Astrocyte (in vitro differentiated cells and primary cell): ENCODE results near the gene PIM3. TPM values are rescaled to one million over a fixed set of nuclear protein-coding genes. Genes with fewer than 3 reads are reported as not detected.

Source experiments
- DNase-seq: peaks from one replicate; pipeline ENCODE4 v3.0.0-alpha.2; 2010; ENCODE audit warnings: low read depth
- FAIRE-seq: peaks from 2 replicates; lab custom pipeline; 2011; peaks lifted over from hg19 to GRCh38; lab: Jason Lieb, UNC
- H2AFZ ChIP-seq: 2 replicates; pipeline ENCODE4 v1.6.0; 2012; ENCODE audit warnings: low read depth, low read length, inconsistent platforms
- H3K27ac ChIP-seq: 2 replicates; pipeline ENCODE4 v1.5.1; 2011; ENCODE audit warnings: low read depth, low read length, inconsistent platforms
- H3K27me3 ChIP-seq: 2 replicates; pipeline ENCODE4 v1.6.0; 2011; ENCODE audit warnings: low read length, inconsistent platforms; ENCODE audit not compliant: insufficient read depth
- H3K36me3 ChIP-seq: 2 replicates; pipeline ENCODE4 v1.5.1; 2011; ENCODE audit warnings: low read length, inconsistent platforms; ENCODE audit not compliant: insufficient read depth
- H3K4me1 ChIP-seq: 2 replicates; pipeline ENCODE4 v1.5.1; 2011; ENCODE audit warnings: low read length, inconsistent platforms; ENCODE audit not compliant: insufficient read depth
- H3K4me2 ChIP-seq: 2 replicates; pipeline ENCODE4 v1.6.0; 2012; ENCODE audit warnings: low read length, inconsistent platforms
- H3K4me3 ChIP-seq: 2 replicates; pipeline ENCODE4 v1.5.1; 2011; ENCODE audit warnings: low read depth, mild to moderate bottlenecking, low read length, inconsistent platforms; ENCODE audit not compliant: insufficient read depth
- H3K79me2 ChIP-seq: 2 replicates; pipeline ENCODE4 v1.6.0; 2012; ENCODE audit warnings: mild to moderate bottlenecking, low read length, inconsistent platforms; ENCODE audit not compliant: insufficient read depth
- H3K9ac ChIP-seq: 2 replicates; pipeline ENCODE4 v1.6.0; 2012; ENCODE audit warnings: mild to moderate bottlenecking, low read length, inconsistent platforms
- H3K9me3 ChIP-seq: 2 replicates; pipeline ENCODE4 v1.5.1; 2012; ENCODE audit warnings: low read depth, mild to moderate bottlenecking, low read length, inconsistent platforms; ENCODE audit not compliant: insufficient read depth
- H4K20me1 ChIP-seq: 2 replicates; pipeline ENCODE4 v1.6.0; 2012; ENCODE audit warnings: low read length, inconsistent platforms; ENCODE audit not compliant: insufficient read depth
- H3K27ac Mint-ChIP-seq: one replicate; pipeline ENCODE4 v1.8.0; 2021; ENCODE audit warnings: mild to moderate bottlenecking, mixed read lengths; ENCODE audit not compliant: unreplicated experiment
- H3K27me3 Mint-ChIP-seq: one replicate; pipeline ENCODE4 v1.8.0; 2021; ENCODE audit warnings: low read depth, mixed read lengths; ENCODE audit not compliant: unreplicated experiment
- H3K36me3 Mint-ChIP-seq: one replicate; pipeline ENCODE4 v1.8.0; 2021; ENCODE audit warnings: low read depth, mixed read lengths; ENCODE audit not compliant: unreplicated experiment
- H3K4me1 Mint-ChIP-seq: one replicate; pipeline ENCODE4 v1.8.0; 2021; ENCODE audit warnings: low read depth, mixed read lengths; ENCODE audit not compliant: unreplicated experiment
- H3K4me3 Mint-ChIP-seq: one replicate; pipeline ENCODE4 v1.8.0; 2021; ENCODE audit warnings: mild to moderate bottlenecking, moderate library complexity, mixed read lengths; ENCODE audit not compliant: unreplicated experiment
- H3K9me3 Mint-ChIP-seq: one replicate; pipeline ENCODE4 v1.8.0; 2021; ENCODE audit warnings: mild to moderate bottlenecking, mixed read lengths; ENCODE audit not compliant: unreplicated experiment
- EZH2 ChIP-seq: IDR thresholded peaks from 2 replicates; pipeline ENCODE4 v1.6.1; 2012; ENCODE audit warnings: mild to moderate bottlenecking, low read length, inconsistent platforms; ENCODE audit not compliant: insufficient read depth
- total RNA-seq: library from RNA; stranded (reverse); gene quantifications from 2 replicates; pipeline ENCODE4 v1.2.1, GENCODE V29; 2021
- TF ChIP-seq, protein P1 (sequence below): IDR thresholded peaks from 2 replicates; pipeline ENCODE4 v1.5.1; 2011; ENCODE audit warnings: low read depth, mild to moderate bottlenecking, inconsistent platforms, low read length, moderate library complexity; ENCODE audit not compliant: insufficient read depth

The PIM3 gene
- total RNA-seq, 1 donor from 2014 or later = 15.5 TPM

DNA sequence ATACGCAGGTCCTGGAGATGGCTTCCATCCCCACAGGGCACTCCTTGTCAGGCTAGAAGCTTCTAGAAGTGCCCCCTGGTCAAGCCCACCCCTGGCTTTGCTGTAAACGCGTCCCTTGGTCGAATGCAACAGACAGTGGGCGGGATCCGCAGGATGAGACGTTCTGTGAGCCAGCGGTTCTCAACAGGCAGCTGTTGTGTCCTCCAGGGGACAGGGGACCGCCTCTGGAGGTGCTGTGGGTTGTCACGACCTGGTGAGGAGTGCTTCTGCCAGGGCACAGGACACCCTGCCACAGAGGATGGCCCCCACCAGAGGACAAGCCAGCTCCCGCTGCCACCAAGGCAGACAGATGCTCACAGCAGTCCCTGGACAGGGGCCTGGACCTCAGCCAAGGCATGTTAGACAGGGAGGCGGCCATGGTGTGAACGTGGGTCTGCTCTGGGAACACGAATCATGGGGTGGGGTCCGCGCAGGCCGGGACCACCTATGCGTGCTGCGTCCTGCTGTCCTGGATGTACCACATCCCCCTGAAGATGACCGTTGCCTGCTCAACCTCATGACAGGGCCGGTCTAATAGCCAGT lies 30.5 kb upstream of the PIM3 start:
- Mint-ChIP-seq H3K4me1 (no peaks in the 10 kb centered on the region), H3K27ac (peak overlapping the region; percentile 26), H3K9me3 (peaks cover 3% of the 10 kb centered on the region), H3K36me3 (no peaks in the 10 kb centered on the region), H3K27me3 (peaks cover 19% of the 10 kb centered on the region), H3K4me3 (no peak overlapping the region)
- Histone ChIP-seq H3K27ac (no peak overlapping the region), H2AFZ (no peak overlapping the region), H3K36me3 (peaks cover 2% of the 10 kb centered on the region), H3K27me3 (no peaks in the 10 kb centered on the region), H3K79me2 (no peaks in the 10 kb centered on the region), H3K9ac (no peak overlapping the region), H3K4me1 (peaks cover 7% of the 10 kb centered on the region), H4K20me1 (no peaks in the 10 kb centered on the region), H3K9me3 (no peaks in the 10 kb centered on the region), H3K4me3 (no peak overlapping the region), H3K4me2 (no peak overlapping the region)
- FAIRE-seq (no peak), DNase-seq (no peak)
- no peak for TF ChIP-seq EZH2
- TF ChIP-seq, protein P1, sequence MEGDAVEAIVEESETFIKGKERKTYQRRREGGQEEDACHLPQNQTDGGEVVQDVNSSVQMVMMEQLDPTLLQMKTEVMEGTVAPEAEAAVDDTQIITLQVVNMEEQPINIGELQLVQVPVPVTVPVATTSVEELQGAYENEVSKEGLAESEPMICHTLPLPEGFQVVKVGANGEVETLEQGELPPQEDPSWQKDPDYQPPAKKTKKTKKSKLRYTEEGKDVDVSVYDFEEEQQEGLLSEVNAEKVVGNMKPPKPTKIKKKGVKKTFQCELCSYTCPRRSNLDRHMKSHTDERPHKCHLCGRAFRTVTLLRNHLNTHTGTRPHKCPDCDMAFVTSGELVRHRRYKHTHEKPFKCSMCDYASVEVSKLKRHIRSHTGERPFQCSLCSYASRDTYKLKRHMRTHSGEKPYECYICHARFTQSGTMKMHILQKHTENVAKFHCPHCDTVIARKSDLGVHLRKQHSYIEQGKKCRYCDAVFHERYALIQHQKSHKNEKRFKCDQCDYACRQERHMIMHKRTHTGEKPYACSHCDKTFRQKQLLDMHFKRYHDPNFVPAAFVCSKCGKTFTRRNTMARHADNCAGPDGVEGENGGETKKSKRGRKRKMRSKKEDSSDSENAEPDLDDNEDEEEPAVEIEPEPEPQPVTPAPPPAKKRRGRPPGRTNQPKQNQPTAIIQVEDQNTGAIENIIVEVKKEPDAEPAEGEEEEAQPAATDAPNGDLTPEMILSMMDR = no peak

GRCh38 chr22:49930596-49931412 lies 29.8 kb upstream of the PIM3 start:
- FAIRE-seq (no peak), DNase-seq (peak; percentile 18)
- H3K36me3 Mint-ChIP-seq = no peaks in the 10 kb centered on the region
- peaks cover 3% of the 10 kb centered on the region for H3K9me3 Mint-ChIP-seq
- H3K27me3 Mint-ChIP-seq = peaks cover 19% of the 10 kb centered on the region
- Histone ChIP-seq H3K27me3 (no peaks in the 10 kb centered on the region), H3K4me1 (peaks cover 7% of the 10 kb centered on the region), H3K27ac (no peak overlapping the region), H3K4me2 (no peak overlapping the region), H2AFZ (no peak overlapping the region), H3K4me3 (no peak overlapping the region), H3K9ac (no peak overlapping the region), H3K79me2 (no peaks in the 10 kb centered on the region), H3K9me3 (no peaks in the 10 kb centered on the region), H4K20me1 (no peaks in the 10 kb centered on the region), H3K36me3 (no peaks in the 10 kb centered on the region)
- H3K4me3 Mint-ChIP-seq = no peak overlapping the region
- TF ChIP-seq, protein P1 = peak; percentile 33
- TF ChIP-seq EZH2 = no peak
- no peak overlapping the region for H3K27ac Mint-ChIP-seq
- no peaks in the 10 kb centered on the region for H3K4me1 Mint-ChIP-seq
